ENCODE measurements around the gene KCNK3. TPM values are rescaled to one million over a fixed set of nuclear protein-coding genes. Genes with fewer than 3 reads are reported as not detected.

KCNK3 gene
- total and polyA plus RNA-seq, 2 donors (not counting 1 experiment from before 2014, with no cell fraction given), result under 0.01 TPM; not detected in 1

GRCh38 chr2:26722328-26722727, 29.8 kb downstream of the KCNK3 start:
- H3K4me3 ChIP-seq (replicated peaks in 1 of 4; ENCODE audit: control extremely low read depth in 1 of 4, insufficient read depth in 1 of 4, low read depth in 3 of 4, low read length in 4 of 4), result no peak overlapping the region
- H3K27me3 ChIP-seq (ENCODE audit: control insufficient read depth, insufficient read depth, low read length), result no peaks in the 10 kb centered on the region
- no peaks in the 10 kb centered on the region for H3K36me3 ChIP-seq (ENCODE audit: control insufficient read depth, insufficient read depth, low read length)
- DNase-seq (ENCODE audit: low read depth in 2 of 2), result no peak
- H3K9ac ChIP-seq (ENCODE audit: insufficient read depth, low read length), result no peak overlapping the region
- no peaks in the 10 kb centered on the region for H4K20me1 ChIP-seq (ENCODE audit: control insufficient read depth, extremely low read depth, insufficient read depth, low read length)
- no peaks in the 10 kb centered on the region for H3K9me3 ChIP-seq (ENCODE audit: control insufficient read depth, insufficient read depth, low read depth, low read length)
- H2AFZ ChIP-seq (ENCODE audit: low read length), result no peak overlapping the region
- peaks cover 30% of the 10 kb centered on the region for H3K4me1 ChIP-seq (ENCODE audit: control insufficient read depth, extremely low read depth, insufficient read depth, low read length)
- H3K27ac ChIP-seq (ENCODE audit: insufficient read depth, low read length), result no peak overlapping the region
- no peak overlapping the region for H3K4me2 ChIP-seq (ENCODE audit: extremely low read depth, insufficient read depth, low read length)
- H3K79me2 ChIP-seq (ENCODE audit: control insufficient read depth, insufficient read depth, low read length), result no peaks in the 10 kb centered on the region
- TF ChIP-seq CTCF (conservative IDR thresholded peaks at IDR 0.05 in 1 of 2, IDR thresholded peaks at IDR 0.05 in 1 of 2; ENCODE audit: low read depth in 1 of 2, low read length in 2 of 2) (no peak), EZH2 (IDR thresholded peaks at IDR 0.05; ENCODE audit: low read length, missing control alignments) (no peak)

DNA sequence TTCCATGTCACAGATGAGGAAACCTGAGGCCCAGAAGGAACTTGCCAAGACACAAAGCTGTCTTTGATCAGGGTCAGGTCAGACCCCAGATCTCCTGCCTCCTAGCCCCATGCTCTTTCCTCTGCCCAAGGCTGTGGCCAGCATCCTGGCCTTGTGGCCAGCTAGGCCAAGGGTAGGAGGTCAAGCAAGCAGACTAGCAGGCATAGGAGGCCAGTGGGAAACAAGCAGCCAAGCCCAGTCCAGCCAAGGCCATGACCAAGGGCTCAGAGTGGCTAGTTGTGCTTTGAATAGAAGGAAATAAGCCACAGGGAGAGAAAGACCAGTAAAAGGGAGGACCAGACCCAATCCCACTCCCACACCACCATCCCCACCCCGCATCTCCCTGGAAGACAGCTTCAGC, 30.4 kb downstream of the KCNK3 start:
- no peaks in the 10 kb centered on the region for H3K79me2 ChIP-seq (ENCODE audit: control insufficient read depth, insufficient read depth, low read length)
- no peak overlapping the region for H3K27ac ChIP-seq (ENCODE audit: insufficient read depth, low read length)
- TF ChIP-seq CTCF (conservative IDR thresholded peaks at IDR 0.05 in 1 of 2, IDR thresholded peaks at IDR 0.05 in 1 of 2; ENCODE audit: low read depth in 1 of 2, low read length in 2 of 2) (no peak), EZH2 (IDR thresholded peaks at IDR 0.05; ENCODE audit: low read length, missing control alignments) (no peak)
- no peak overlapping the region for H3K4me3 ChIP-seq (replicated peaks in 1 of 4; ENCODE audit: control extremely low read depth in 1 of 4, insufficient read depth in 1 of 4, low read depth in 3 of 4, low read length in 4 of 4)
- no peaks in the 10 kb centered on the region for H3K27me3 ChIP-seq (ENCODE audit: control insufficient read depth, insufficient read depth, low read length)
- peaks cover 30% of the 10 kb centered on the region for H3K4me1 ChIP-seq (ENCODE audit: control insufficient read depth, extremely low read depth, insufficient read depth, low read length)
- no peak overlapping the region for H3K4me2 ChIP-seq (ENCODE audit: extremely low read depth, insufficient read depth, low read length)
- H4K20me1 ChIP-seq (ENCODE audit: control insufficient read depth, extremely low read depth, insufficient read depth, low read length), result no peaks in the 10 kb centered on the region
- DNase-seq (ENCODE audit: low read depth in 2 of 2), result no peak
- H3K9me3 ChIP-seq (ENCODE audit: control insufficient read depth, insufficient read depth, low read depth, low read length), result no peaks in the 10 kb centered on the region
- H3K36me3 ChIP-seq (ENCODE audit: control insufficient read depth, insufficient read depth, low read length), result no peaks in the 10 kb centered on the region
- no peak overlapping the region for H2AFZ ChIP-seq (ENCODE audit: low read length)
- no peak overlapping the region for H3K9ac ChIP-seq (ENCODE audit: insufficient read depth, low read length)

- Histone ChIP-seq H2AFZ (ENCODE audit: low read length) (no peak overlapping the region), H4K20me1 (ENCODE audit: control insufficient read depth, extremely low read depth, insufficient read depth, low read length) (no peaks in the 10 kb centered on the region), H3K4me2 (ENCODE audit: extremely low read depth, insufficient read depth, low read length) (no peak overlapping the region), H3K79me2 (ENCODE audit: control insufficient read depth, insufficient read depth, low read length) (no peaks in the 10 kb centered on the region), H3K27me3 (ENCODE audit: control insufficient read depth, insufficient read depth, low read length) (no peaks in the 10 kb centered on the region), H3K27ac (ENCODE audit: insufficient read depth, low read length) (peak overlapping the region; percentile 77), H3K4me3 (replicated peaks in 1 of 4; ENCODE audit: control extremely low read depth in 1 of 4, insufficient read depth in 1 of 4, low read depth in 3 of 4, low read length in 4 of 4) (no peak overlapping the region), H3K4me1 (ENCODE audit: control insufficient read depth, extremely low read depth, insufficient read depth, low read length) (peaks cover 30% of the 10 kb centered on the region), H3K9ac (ENCODE audit: insufficient read depth, low read length) (no peak overlapping the region), H3K36me3 (ENCODE audit: control insufficient read depth, insufficient read depth, low read length) (no peaks in the 10 kb centered on the region), H3K9me3 (ENCODE audit: control insufficient read depth, insufficient read depth, low read depth, low read length) (no peaks in the 10 kb centered on the region)
- DNase-seq (ENCODE audit: low read depth in 2 of 2), result no peak
- TF ChIP-seq EZH2 (IDR thresholded peaks at IDR 0.05; ENCODE audit: low read length, missing control alignments), result no peak
- TF ChIP-seq CTCF (conservative IDR thresholded peaks at IDR 0.05 in 1 of 2, IDR thresholded peaks at IDR 0.05 in 1 of 2; ENCODE audit: low read depth in 1 of 2, low read length in 2 of 2), result no peak
Measured at GRCh38 chr2:26723475-26723874, 31.0 kb downstream of the KCNK3 start.
